Psoas muscle (tissue), 8 donors: ENCODE results near the gene POLR2J. TPM values are rescaled to one million over a fixed set of nuclear protein-coding genes. Genes with fewer than 3 reads are reported as not detected.
"Not testable (repeated sequence)": the region's sequence is repeated elsewhere in the genome, so short reads cannot be mapped to it uniquely, and the experiment has no call there.

Source experiments
- ATAC-seq, 4 donors: fragments of 200-7000 bp; cut with Tn5 transposase; one replicate each; pipeline ENCODE4 v1.9.1; 2020; ENCODE audit warnings: moderate library complexity in 3 of 4, mild to moderate bottlenecking in 2 of 4
- DNase-seq, 2 donors: peaks; one replicate each; pipeline ENCODE4 v3.0.0-alpha.2; 2020
- H3K27ac ChIP-seq: fragments of 200-600 bp; one replicate; pipeline ENCODE4 v1.8.0; 2022
- H3K27me3 ChIP-seq, 3 donors: fragments of 200-600 bp in 1 of 3; one replicate each; pipeline versions ENCODE4 v1.6.1 to v1.8.0; 2013 to 2022; ENCODE audit warnings: low read length in 2 of 3, mild to moderate bottlenecking in 2 of 3, moderate library complexity in 1 of 3; ENCODE audit not compliant: insufficient read depth in 3 of 3
- H3K36me3 ChIP-seq, 2 donors: fragments of 200-600 bp in 1 of 2; one replicate each; pipeline versions ENCODE4 v1.6.1 to v1.8.0; 2013 to 2022; ENCODE audit warnings: low read depth in 1 of 2, mild to moderate bottlenecking in 1 of 2, moderate library complexity in 1 of 2; ENCODE audit not compliant: insufficient read depth in 1 of 2
- H3K4me1 ChIP-seq: fragments of 200-600 bp; one replicate; pipeline ENCODE4 v1.8.0; 2022
- H3K4me3 ChIP-seq: fragments of 200-600 bp; one replicate; pipeline ENCODE4 v1.8.0; 2022; ENCODE audit warnings: mild to moderate bottlenecking
- H3K9me3 ChIP-seq: fragments of 200-600 bp; one replicate; pipeline ENCODE4 v1.8.0; 2022
- CTCF ChIP-seq: fragments of 200-600 bp; IDR thresholded peaks from one replicate; pipeline ENCODE4 v1.8.0; 2022; ENCODE audit warnings: antibody characterized with exemption
- WGBS, 3 donors: extraction: QIAGEN DNeasy Blood & Tissue Kit; methylation state at CpG; one replicate each; pipeline versions ENCODE4 v1.1.6 to v1.1.7; 2013; 5-methylcytosine and 5-hydroxymethylcytosine counted together
- intact Hi-C, 2 donors: fragments of 100-400 bp; cut with DNase I; formaldehyde crosslinking; loops; one replicate each; pipeline versions ENCODE4 v1.11.0 to v1.14.2; 2022
- polyA plus RNA-seq, 3 donors: library from polyadenylated mRNA; stranded (reverse); fragments of 200-250 nt; gene quantifications; one replicate each; pipeline ENCODE4 v1.2.3, GENCODE V29; 2013
- total RNA-seq, 4 donors: library from RNA; stranded (reverse); fragmentation: NEBNext Ultra II Directional in 2 of 4; extraction: Animal tissue kit (Norgen Biotek cat#: 25700) in 2 of 4; gene quantifications; one replicate each; pipeline versions ENCODE4 v1.2.1 to v1.2.4, GENCODE V29; 2021 to 2023
- donor health status: healthy with polysubstance abuse.
- donor health status: DM: no; HTN: no; CAD: no; lungs with moderate emphysema.
- donor health status: Bipolar disorder and iron deficiency.
- donor health status: healthy.
- donor health status: DM: yes; HTN: yes; CAD: no.
- donor health status: DM: no; HTN: no; CAD: no.
- donor health status: DM: no; HTN: no; CAD: no.
- donor health status: DM: yes; HTN: yes; CAD: no.

POLR2J gene
- total and polyA plus RNA-seq, 7 donors, result 55.9 to 229 (median 101) TPM

GRCh38 chr7:102494473-102495149 is 15.9 kb upstream of the POLR2J start:
- H3K9me3 ChIP-seq, intact Hi-C loops, H3K27me3 ChIP-seq, H3K27ac ChIP-seq, DNase-seq, H3K4me1 ChIP-seq, H3K36me3 ChIP-seq, H3K4me3 ChIP-seq: not testable (repeated sequence)
- peak in 2 of 4 donors; percentile 2 to 9 for ATAC-seq
- no CpG with 5 or more reads among the region's 67 CpGs for WGBS, 3 donors

GRCh38 chr7:102494026-102494425 is 15.3 kb upstream of the POLR2J start:
- WGBS, 3 donors, result 60 to 78% (median 69%) methylated on average over 1 to 7 of the region's 15 CpGs
- H3K9me3 ChIP-seq, H3K27me3 ChIP-seq, intact Hi-C loops, H3K27ac ChIP-seq, ATAC-seq, H3K4me3 ChIP-seq, H3K4me1 ChIP-seq, H3K36me3 ChIP-seq: not testable (repeated sequence)
- DNase-seq, result peak; percentile 6 to 51

GRCh38 chr7:102493220-102493935 is 14.7 kb upstream of the POLR2J start:
- WGBS, 3 donors, result no CpG with 5 or more reads among the region's 33 CpGs
- H3K27ac ChIP-seq, H3K27me3 ChIP-seq, H3K9me3 ChIP-seq, H3K4me1 ChIP-seq, H3K4me3 ChIP-seq, DNase-seq, H3K36me3 ChIP-seq, intact Hi-C loops: not testable (repeated sequence)
- ATAC-seq, result peak; percentile 83 to 93 (median 86)

- ATAC-seq, result peak; percentile 31 to 70 (median 66)
- intact Hi-C loops, H3K9me3 ChIP-seq, H3K4me1 ChIP-seq, H3K4me3 ChIP-seq, H3K27ac ChIP-seq, H3K36me3 ChIP-seq, H3K27me3 ChIP-seq: not testable (repeated sequence)
- 67 to 100% (median 88%) methylated on average over 2 to 3 of the region's 12 CpGs for WGBS, 3 donors
- DNase-seq, result peak; percentile 68 to 75
Measured at GRCh38 chr7:102490529-102491075, 11.9 kb upstream of the POLR2J start.

GRCh38 chr7:102484317-102484716 is 5.6 kb upstream of the POLR2J start:
- WGBS, 3 donors, result no CpG with 5 or more reads among the region's 5 CpGs
- H3K27me3 ChIP-seq, ATAC-seq, intact Hi-C loops, DNase-seq, H3K9me3 ChIP-seq, H3K36me3 ChIP-seq, H3K4me3 ChIP-seq, H3K4me1 ChIP-seq, H3K27ac ChIP-seq: not testable (repeated sequence)

GRCh38 chr7:102481962-102482361 is 3.2 kb upstream of the POLR2J start:
- no CpG with 5 or more reads among the region's 10 CpGs for WGBS, 3 donors
- H3K27me3 ChIP-seq, ATAC-seq, DNase-seq, H3K27ac ChIP-seq, H3K4me1 ChIP-seq, H3K4me3 ChIP-seq, H3K9me3 ChIP-seq, intact Hi-C loops, H3K36me3 ChIP-seq: not testable (repeated sequence)

- intact Hi-C loops, H3K9me3 ChIP-seq, H3K36me3 ChIP-seq, H3K4me1 ChIP-seq, H3K27me3 ChIP-seq, H3K27ac ChIP-seq, H3K4me3 ChIP-seq: not testable (repeated sequence)
- peak; percentile 61 to 65 for DNase-seq
- 3 to 5% (median 4%) methylated on average over 5 to 6 of the region's 11 CpGs for WGBS, 3 donors
- TF ChIP-seq CTCF, result peak; percentile 35
- peak; percentile 29 to 68 (median 42) for ATAC-seq
Measured at GRCh38 chr7:102479982-102480637, 1.4 kb upstream of the POLR2J start.

GRCh38 chr7:102479209-102479584 is 475 bp upstream of the POLR2J start:
- intact Hi-C loops, H3K9me3 ChIP-seq, H3K4me1 ChIP-seq, H3K27ac ChIP-seq, H3K36me3 ChIP-seq, DNase-seq, H3K27me3 ChIP-seq: not testable (repeated sequence)
- peak in 3 of 4 donors; percentile 17 to 36 (median 24) for ATAC-seq
- WGBS, 3 donors, result 0% methylated on average over 2 of the region's 10 CpGs; no CpG with 5 or more reads in 2 of the 3 donors
- H3K4me3 ChIP-seq, result peak overlapping the region; percentile 59

GRCh38 chr7:102474736-102475435 is 3.8 kb downstream of the POLR2J start:
- H3K4me3 ChIP-seq, H3K9me3 ChIP-seq, ATAC-seq, intact Hi-C loops, H3K4me1 ChIP-seq, H3K27ac ChIP-seq, H3K27me3 ChIP-seq: not testable (repeated sequence)
- peaks cover 6 to 24% of the 10 kb centered on the region in 2 donors for H3K36me3 ChIP-seq
- 42 to 49% (median 48%) methylated on average over 7 to 9 of the region's 19 CpGs for WGBS, 3 donors
- peak; percentile 1 to 45 for DNase-seq
